ENCODE data around the gene SLC17A2.

The SLC17A2 gene, protein sequence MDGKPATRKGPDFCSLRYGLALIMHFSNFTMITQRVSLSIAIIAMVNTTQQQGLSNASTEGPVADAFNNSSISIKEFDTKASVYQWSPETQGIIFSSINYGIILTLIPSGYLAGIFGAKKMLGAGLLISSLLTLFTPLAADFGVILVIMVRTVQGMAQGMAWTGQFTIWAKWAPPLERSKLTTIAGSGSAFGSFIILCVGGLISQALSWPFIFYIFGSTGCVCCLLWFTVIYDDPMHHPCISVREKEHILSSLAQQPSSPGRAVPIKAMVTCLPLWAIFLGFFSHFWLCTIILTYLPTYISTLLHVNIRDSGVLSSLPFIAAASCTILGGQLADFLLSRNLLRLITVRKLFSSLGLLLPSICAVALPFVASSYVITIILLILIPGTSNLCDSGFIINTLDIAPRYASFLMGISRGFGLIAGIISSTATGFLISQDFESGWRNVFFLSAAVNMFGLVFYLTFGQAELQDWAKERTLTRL

DNA sequence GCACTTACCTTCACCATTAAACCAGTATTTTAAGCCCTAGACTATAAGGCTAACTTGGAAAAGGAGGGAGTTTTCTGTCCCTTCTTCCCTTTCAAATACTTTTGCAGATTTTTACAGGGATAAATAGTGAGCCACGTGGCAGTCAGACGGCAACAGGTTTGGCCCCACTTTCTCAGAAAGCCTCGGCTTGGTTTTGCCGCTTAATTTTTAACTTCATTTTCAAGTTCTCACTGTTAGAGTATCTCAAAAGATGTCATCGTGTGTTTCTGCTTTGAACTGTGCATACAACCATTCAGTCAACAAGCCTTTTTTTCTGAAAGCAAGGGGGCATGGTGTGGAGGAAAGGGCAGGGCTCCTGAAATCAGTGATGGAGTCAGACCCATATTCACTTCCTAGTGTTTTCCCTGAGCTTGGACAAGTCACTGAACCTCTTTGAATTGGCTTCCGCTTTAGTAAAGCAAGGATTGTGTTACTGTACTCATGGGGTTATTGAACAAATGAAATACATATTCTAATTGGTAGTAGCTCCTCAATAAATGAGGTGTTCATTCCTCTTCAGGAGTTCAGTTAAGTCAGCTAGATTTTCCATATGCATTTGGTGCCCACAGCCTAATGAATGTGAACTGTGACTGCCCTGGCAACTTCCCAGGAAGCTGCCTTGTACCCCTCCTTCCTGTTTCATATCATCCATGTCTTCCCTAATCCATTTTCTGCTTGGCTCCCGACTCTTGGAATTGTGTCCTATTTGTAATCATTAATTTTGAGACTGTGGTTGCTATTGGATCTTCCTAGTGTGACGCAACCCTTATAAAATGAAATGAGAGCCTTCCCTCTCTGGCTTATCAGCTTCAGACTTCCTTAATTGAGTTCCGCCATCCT, at the start of gene SLC17A2:
Gene SLC17A2, minus strand, starts transcription at position 160 of the 879 bp plus-strand sequence. CDS start 4,895 bp downstream, outside the sequence.
- ChIA-PET CTCF (no interaction called here), POLR2A (no interaction called here)
- no peak for DNase-seq (ENCODE audit: low read depth, low spot score)
- TF ChIP-seq, protein P1, sequence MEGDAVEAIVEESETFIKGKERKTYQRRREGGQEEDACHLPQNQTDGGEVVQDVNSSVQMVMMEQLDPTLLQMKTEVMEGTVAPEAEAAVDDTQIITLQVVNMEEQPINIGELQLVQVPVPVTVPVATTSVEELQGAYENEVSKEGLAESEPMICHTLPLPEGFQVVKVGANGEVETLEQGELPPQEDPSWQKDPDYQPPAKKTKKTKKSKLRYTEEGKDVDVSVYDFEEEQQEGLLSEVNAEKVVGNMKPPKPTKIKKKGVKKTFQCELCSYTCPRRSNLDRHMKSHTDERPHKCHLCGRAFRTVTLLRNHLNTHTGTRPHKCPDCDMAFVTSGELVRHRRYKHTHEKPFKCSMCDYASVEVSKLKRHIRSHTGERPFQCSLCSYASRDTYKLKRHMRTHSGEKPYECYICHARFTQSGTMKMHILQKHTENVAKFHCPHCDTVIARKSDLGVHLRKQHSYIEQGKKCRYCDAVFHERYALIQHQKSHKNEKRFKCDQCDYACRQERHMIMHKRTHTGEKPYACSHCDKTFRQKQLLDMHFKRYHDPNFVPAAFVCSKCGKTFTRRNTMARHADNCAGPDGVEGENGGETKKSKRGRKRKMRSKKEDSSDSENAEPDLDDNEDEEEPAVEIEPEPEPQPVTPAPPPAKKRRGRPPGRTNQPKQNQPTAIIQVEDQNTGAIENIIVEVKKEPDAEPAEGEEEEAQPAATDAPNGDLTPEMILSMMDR (IDR thresholded peaks at IDR 0.05; ENCODE audit: insufficient read depth, low read length, missing control alignments) = no peak
- H3K4me3 ChIP-seq (ENCODE audit: low read depth, low read length) = no peak within 1 kb of the TSS

GRCh38 chr6:25975923-25976560, 45.6 kb upstream of the SLC17A2 start:
- TF ChIP-seq, protein P1 (IDR thresholded peaks at IDR 0.05; ENCODE audit: insufficient read depth, low read length, missing control alignments) = no peak
- no peak overlapping the region for H3K4me3 ChIP-seq (ENCODE audit: low read depth, low read length)
- DNase-seq (ENCODE audit: low read depth, low spot score) = no peak
- CTCF ChIA-PET = interaction anchor here (2.4 to 4.6 kb wide), 2 partner anchors 16 to 27 kb away, joined by 8 to 34 read pairs; no protein-coding TSS in a partner anchor
- POLR2A ChIA-PET = no interaction called here

GRCh38 chr6:25973923-25974555, 43.5 kb upstream of the SLC17A2 start:
- TF ChIP-seq, protein P1 (IDR thresholded peaks at IDR 0.05; ENCODE audit: insufficient read depth, low read length, missing control alignments) = no peak
- ChIA-PET CTCF (interaction anchor here (1.0 to 4.6 kb wide), 2 partner anchors 18 to 29 kb away, joined by 3 to 34 read pairs; no protein-coding TSS in a partner anchor), POLR2A (interaction anchor here (0.6 kb wide), 1 partner anchor 241 kb away, joined by 4 read pairs; no protein-coding TSS in a partner anchor)
- no peak for DNase-seq (ENCODE audit: low read depth, low spot score)
- no peak overlapping the region for H3K4me3 ChIP-seq (ENCODE audit: low read depth, low read length)

DNA sequence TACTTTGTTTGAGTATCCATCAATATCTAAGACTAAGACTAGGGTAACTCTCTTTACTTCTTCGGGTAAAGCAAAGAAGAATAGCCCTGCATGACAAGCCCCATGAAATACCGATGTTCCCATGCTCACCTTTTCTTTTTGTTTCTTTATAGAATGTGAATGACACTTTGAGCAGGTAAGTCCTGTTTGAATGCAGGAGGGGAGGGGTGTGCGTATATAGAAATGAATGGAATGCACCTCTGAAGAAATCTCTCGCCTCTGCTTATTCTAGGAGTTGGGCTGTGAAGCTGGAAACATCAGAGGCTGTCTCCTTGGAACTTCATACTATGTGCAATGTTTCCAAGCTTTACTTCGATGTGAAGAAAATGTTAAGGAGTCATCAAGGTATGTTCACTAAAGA, 42.4 kb upstream of the SLC17A2 start:
- CTCF ChIA-PET = interaction anchor here (1.0 to 4.6 kb wide), 3 partner anchors 11 to 30 kb away, joined by 3 to 34 read pairs (median 4); no protein-coding TSS in a partner anchor
- no peak for DNase-seq (ENCODE audit: low read depth, low spot score)
- POLR2A ChIA-PET = no interaction called here
- TF ChIP-seq, protein P1 (IDR thresholded peaks at IDR 0.05; ENCODE audit: insufficient read depth, low read length, missing control alignments) = no peak
- H3K4me3 ChIP-seq (ENCODE audit: low read depth, low read length) = no peak overlapping the region

DNA sequence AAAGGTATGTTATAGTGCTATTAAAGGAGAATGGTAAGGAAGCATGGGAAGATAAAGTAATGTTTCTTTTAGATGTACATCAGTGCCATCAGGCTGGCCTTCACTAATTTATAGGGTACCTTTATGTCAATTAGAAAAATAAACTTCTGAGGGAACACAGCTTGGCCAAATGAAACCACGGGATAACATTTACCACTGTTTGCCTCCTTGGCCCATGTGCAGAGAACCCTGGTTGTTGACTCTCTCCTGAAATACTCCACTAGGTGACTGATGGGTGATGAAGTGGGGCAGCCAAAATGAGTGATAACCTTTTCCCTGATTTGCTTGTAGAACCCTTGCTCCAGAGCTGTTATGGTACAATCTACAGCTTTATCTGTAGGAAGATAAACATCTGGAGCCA, 41.6 kb upstream of the SLC17A2 start:
- no peak for DNase-seq (ENCODE audit: low read depth, low spot score)
- CTCF ChIA-PET = interaction anchor here (1.0 to 4.6 kb wide), 3 partner anchors 10 to 30 kb away, joined by 3 to 34 read pairs (median 4); no protein-coding TSS in a partner anchor
- H3K4me3 ChIP-seq (ENCODE audit: low read depth, low read length) = no peak overlapping the region
- TF ChIP-seq, protein P1 (IDR thresholded peaks at IDR 0.05; ENCODE audit: insufficient read depth, low read length, missing control alignments) = no peak
- POLR2A ChIA-PET = no interaction called here

Measured in AG04449 (cell line).